HUES6 (cell line): ENCODE data around the gene MBD4.
"Not testable (repeated sequence)": the region's sequence is repeated elsewhere in the genome, so short reads cannot be mapped to it uniquely, and the experiment has no call there.

ENCODE experiments used
- H3K27ac ChIP-seq: 2 replicates; pipeline ENCODE4 v1.7.0; 2013; ENCODE audit warnings: low read depth, mild to moderate bottlenecking, low read length, inconsistent platforms
- H3K27me3 ChIP-seq: 2 replicates; pipeline ENCODE4 v1.6.1; 2013; ENCODE audit warnings: low read length; ENCODE audit not compliant: control insufficient read depth, insufficient read depth
- H3K36me3 ChIP-seq: 2 replicates; pipeline ENCODE4 v1.6.1; 2013; ENCODE audit warnings: low read length; ENCODE audit not compliant: control insufficient read depth, insufficient read depth
- H3K4me1 ChIP-seq: 2 replicates; pipeline ENCODE4 v1.6.1; 2013; ENCODE audit warnings: low read length; ENCODE audit not compliant: control insufficient read depth, insufficient read depth
- H3K4me3 ChIP-seq: 2 replicates; pipeline ENCODE4 v1.5.1; 2013; ENCODE audit warnings: low read depth, low read length
- H3K9ac ChIP-seq: one replicate; pipeline ENCODE4 v1.6.1; 2013; ENCODE audit warnings: mild to moderate bottlenecking, low read length
- H3K9me3 ChIP-seq: 2 replicates; pipeline ENCODE4 v1.6.1; 2013; ENCODE audit warnings: low read depth, low read length; ENCODE audit not compliant: control insufficient read depth, insufficient read depth

MBD4 gene

DNA sequence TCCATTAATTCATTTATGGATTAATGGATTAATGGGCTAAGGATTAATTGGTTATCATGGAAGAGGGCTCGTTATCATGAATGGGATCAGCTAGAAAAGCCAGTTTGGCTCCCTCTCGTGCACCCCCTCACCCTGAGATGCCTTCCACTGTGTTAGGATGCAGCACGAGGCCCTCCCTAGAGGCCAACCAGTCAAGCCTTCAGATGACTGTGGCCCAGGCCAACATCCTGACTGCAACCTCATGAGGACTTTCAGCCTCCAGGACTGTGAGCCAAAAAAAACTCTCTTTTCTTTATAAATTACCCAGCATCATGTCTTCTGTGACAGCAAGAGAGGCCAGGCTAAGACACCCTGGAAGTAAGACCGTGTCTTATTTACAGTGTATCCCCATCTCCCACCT lies 20.3 kb downstream of the MBD4 start:
- Histone ChIP-seq H3K27me3 (no peaks in the 10 kb centered on the region), H3K27ac (no peak overlapping the region), H3K9ac (no peak overlapping the region), H3K4me3 (no peak overlapping the region), H3K9me3 (no peaks in the 10 kb centered on the region), H3K4me1 (peaks cover 15% of the 10 kb centered on the region), H3K36me3 (no peaks in the 10 kb centered on the region)

DNA sequence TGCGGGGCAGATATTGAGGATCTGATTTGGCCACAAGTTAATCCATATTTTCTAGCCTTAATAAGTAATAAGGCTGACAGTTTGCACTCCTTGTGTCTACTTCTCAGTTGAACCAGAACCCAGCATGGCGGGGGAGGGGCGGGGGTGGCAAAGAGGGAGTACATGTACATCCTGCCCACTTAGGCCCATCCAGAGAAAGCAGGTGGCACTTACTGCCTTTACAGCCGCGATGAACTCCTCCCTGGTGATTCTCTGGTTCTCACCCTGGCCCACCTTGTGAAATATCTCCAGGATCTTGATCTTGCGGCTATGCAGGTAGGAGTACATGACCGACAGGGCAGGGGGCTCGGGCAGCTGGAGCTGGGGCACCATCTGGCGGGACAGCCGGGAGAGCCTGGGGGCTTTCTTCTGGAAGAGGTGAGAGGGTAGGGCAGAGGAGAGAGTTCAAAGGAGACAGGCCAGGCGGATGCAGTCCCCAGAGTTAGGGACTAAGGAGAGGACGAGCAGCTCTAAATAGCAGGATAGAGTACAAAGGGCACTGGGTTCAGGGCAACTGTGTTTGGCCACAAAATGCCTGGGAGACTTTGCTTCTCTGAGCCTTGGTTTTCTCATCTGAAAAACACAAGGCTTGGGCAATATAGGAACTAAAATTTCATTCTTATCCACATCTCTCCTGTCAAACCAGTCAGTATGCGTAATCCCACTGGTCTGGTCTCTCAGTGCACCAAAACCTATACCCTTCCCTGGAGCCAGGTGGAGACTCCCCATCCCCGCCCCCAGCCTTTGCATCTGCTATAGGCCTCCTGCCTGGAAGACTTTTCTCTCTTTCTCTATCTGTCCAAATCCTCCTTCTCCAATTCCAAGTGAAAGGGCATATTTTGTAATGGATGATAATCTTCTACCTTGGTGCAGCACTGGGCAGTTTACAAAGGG lies 21.4 kb downstream of the MBD4 start:
- H3K4me1 ChIP-seq: peaks cover 5% of the 10 kb centered on the region; the same call in 1 of the 2 replicates
- H3K4me3 ChIP-seq: no peak overlapping the region
- no peak overlapping the region for H3K9ac ChIP-seq
- H3K36me3 ChIP-seq: no peaks in the 10 kb centered on the region
- H3K9me3 ChIP-seq: no peaks in the 10 kb centered on the region
- no peak overlapping the region for H3K27ac ChIP-seq
- H3K27me3 ChIP-seq: no peaks in the 10 kb centered on the region

DNA sequence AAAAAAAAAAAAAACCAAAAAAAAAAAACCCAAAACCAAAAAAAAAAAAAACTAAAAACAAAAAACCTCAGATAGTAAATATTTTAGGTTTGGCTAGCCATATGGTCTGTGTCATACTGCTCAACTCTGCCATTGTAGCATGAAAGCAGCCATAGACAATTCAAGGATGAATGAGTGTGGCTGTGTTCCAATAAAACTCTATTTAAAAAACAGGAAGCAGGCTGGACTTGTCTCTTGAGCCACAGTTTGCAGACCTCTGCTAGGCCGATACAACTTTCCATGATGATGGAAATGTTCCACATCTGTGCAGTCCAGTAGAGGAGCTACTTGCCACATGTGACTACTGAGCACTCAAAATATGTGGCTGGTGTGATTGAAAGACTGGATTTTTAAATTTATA lies 22.4 kb downstream of the MBD4 start:
- Histone ChIP-seq H3K9me3 (no peaks in the 10 kb centered on the region), H3K9ac (no peak overlapping the region), H3K4me3 (no peak overlapping the region), H3K27me3 (no peaks in the 10 kb centered on the region), H3K36me3 (no peaks in the 10 kb centered on the region), H3K27ac (no peak overlapping the region), H3K4me1 (peaks cover 5% of the 10 kb centered on the region; the same call in 1 of the 2 replicates)

DNA sequence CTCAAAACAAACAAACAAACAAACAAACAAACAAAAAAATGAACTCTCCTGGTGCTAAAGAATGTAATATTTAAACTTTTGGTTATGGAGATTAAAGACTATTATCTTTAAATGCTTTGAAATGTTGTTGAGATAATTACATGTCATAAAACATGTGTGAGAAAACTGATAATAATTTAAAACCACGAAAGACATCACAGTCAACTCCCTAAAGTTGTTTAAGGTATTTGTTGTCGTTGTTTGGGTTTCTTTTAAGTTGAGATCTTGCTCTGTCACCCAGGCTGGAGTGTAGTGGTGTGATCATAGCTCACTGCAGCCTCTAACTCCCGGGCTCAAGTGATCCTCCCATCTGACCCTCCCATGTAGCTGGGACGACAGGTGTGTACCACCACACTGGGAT lies 23.3 kb downstream of the MBD4 start:
- Histone ChIP-seq H3K36me3 (no peaks in the 10 kb centered on the region), H3K27me3 (no peaks in the 10 kb centered on the region), H3K4me1 (peaks cover 5% of the 10 kb centered on the region; the same call in 1 of the 2 replicates), H3K4me3 (no peak overlapping the region), H3K9ac (no peak overlapping the region), H3K27ac (no peak overlapping the region), H3K9me3 (no peaks in the 10 kb centered on the region)

GRCh38 chr3:129415830-129416229 lies 23.9 kb downstream of the MBD4 start:
- Histone ChIP-seq H3K9ac (no peak overlapping the region), H3K4me1 (peaks cover 5% of the 10 kb centered on the region; the same call in 1 of the 2 replicates), H3K9me3 (no peaks in the 10 kb centered on the region)

DNA sequence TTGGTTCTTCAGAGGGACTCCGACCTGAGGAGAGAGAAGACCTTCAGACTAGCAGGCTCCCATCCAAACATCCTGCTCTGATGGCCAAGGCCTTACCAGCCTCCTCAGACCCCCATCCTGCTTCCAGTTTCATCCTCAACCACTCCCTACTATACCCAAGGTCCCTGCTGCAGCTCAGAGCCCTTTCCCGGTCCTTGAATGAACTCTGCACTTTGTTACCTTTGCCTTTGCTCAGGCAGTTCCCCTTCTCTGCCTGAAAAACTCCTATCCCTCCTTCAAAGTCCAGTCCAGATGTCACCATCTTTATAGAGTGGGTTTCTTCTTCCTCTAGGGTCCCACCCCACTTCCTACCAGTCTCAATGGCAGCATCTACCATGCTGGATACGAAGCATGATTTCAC lies 24.4 kb downstream of the MBD4 start:
- H3K4me1 ChIP-seq: peaks cover 5% of the 10 kb centered on the region; the same call in 1 of the 2 replicates
- H3K27me3 ChIP-seq: no peaks in the 10 kb centered on the region
- no peak overlapping the region for H3K4me3 ChIP-seq
- H3K27ac ChIP-seq: no peak overlapping the region
- no peaks in the 10 kb centered on the region for H3K9me3 ChIP-seq
- no peaks in the 10 kb centered on the region for H3K36me3 ChIP-seq
- no peak overlapping the region for H3K9ac ChIP-seq

More at GRCh38 chr3:129415830-129416229, 23.9 kb downstream of the MBD4 start:
- no peaks in the 10 kb centered on the region for H3K27me3 ChIP-seq
- no peaks in the 10 kb centered on the region for H3K36me3 ChIP-seq
- no peak overlapping the region for H3K4me3 ChIP-seq
- no peak overlapping the region for H3K27ac ChIP-seq

DNA sequence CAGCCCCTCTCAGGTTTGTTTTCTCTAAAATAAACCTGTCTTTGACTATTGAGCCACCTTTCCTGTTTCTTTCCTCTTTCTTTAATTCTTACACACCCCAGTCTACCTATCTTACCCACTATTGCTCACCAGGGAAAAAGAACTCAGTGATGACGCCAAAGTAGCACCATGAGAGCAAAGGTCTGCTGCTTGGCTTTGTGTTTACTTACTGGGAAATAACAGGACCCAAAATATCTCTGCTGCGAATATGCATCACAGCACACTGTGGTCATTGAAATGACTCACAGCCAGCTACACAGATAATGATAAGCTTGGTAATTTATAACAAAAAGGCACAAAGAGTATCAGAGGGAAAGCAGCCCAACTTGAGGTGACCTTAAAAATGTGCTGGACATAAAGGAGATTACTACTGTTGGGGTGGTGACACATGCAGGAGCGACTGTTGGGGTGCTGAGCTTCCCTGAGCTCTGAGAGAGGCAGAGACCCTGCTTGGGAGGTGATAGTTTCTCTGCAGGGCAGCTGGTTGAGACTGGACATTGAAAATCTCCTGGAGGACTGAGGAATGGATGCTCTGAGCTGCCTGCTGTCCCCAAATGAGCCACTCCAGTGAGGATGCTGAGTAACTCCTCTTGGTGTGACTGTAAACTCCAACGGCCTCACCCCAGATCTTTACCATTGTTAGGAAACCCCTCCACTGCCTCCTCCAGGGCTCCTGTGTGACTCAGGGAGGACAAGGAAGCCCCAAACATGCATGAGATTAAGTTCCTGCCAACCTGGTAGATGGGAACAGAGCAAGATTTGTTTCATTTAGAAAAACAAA lies 25.9 kb downstream of the MBD4 start:
- H3K36me3 ChIP-seq: no peaks in the 10 kb centered on the region
- H3K9ac ChIP-seq: no peak overlapping the region
- no peak overlapping the region for H3K4me3 ChIP-seq
- H3K9me3 ChIP-seq: no peaks in the 10 kb centered on the region
- no peak overlapping the region for H3K27ac ChIP-seq
- peaks cover 5% of the 10 kb centered on the region; the same call in 1 of the 2 replicates for H3K4me1 ChIP-seq
- H3K27me3 ChIP-seq: no peaks in the 10 kb centered on the region

DNA sequence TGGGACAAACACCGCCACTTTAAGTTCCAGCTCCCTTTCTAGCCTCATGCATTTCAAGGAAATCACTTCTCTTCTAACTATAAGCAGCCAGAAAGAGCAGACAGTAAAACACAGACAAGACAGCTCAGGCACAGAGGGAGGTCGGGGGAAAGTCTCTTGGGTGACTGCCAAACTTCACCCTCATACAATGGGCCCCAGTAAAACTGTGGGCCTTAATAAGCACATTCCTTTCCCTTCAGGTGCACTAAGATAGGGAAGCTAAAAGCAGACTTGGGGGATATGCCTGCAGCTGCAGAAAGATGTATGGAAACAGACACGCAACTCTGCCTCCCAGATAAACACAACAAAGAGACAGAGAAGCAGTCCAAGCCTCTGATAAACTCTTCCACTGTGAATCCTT lies 26.5 kb downstream of the MBD4 start:
- H3K27ac ChIP-seq, H3K9me3 ChIP-seq, H3K27me3 ChIP-seq, H3K9ac ChIP-seq, H3K36me3 ChIP-seq, H3K4me1 ChIP-seq, H3K4me3 ChIP-seq: not testable (repeated sequence)

DNA sequence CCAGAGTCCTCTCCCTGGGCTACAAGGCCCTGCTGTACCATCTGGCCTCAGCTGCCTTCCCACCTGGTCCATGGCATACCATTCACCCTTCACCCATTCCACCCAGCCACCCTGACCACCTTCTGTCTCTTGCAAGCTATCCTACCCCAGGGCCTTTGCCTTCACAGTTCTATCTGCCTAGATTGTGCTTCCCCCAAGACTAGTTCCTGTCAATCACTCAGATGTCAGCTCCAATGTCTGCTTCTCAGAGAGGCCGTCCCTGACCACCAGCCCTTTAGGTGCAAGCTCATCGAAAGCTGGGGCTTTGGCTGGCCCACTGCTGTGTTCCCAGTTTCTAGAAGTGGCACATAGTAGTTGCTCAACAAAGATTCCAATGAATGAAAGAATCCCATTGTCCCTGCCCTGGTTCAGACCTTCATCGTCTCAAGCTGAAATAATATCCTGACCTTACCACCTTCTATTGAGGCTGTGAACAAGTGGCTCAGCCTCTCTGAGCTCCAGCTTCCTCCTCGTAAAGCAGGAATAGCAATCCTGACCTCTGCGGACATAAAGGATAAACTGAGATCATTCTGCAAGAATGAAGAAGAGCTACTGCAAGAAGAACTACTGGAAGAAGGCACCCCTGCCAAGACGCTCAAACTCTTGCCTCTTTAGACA lies 27.1 kb downstream of the MBD4 start:
- Histone ChIP-seq H3K36me3 (no peaks in the 10 kb centered on the region), H3K27me3 (no peaks in the 10 kb centered on the region), H3K4me3 (no peak overlapping the region), H3K27ac (no peak overlapping the region), H3K9me3 (no peaks in the 10 kb centered on the region), H3K9ac (no peak overlapping the region), H3K4me1 (no peaks in the 10 kb centered on the region; the same call in 1 of the 2 replicates)

GRCh38 chr3:129410971-129411370 lies 28.8 kb downstream of the MBD4 start:
- no peaks in the 10 kb centered on the region for H3K9me3 ChIP-seq
- H3K4me3 ChIP-seq: no peak overlapping the region
- no peaks in the 10 kb centered on the region for H3K36me3 ChIP-seq

More at GRCh38 chr3:129410971-129411370, 28.8 kb downstream of the MBD4 start:
- Histone ChIP-seq H3K4me1 (no peaks in the 10 kb centered on the region; the same call in 1 of the 2 replicates), H3K27ac (no peak overlapping the region), H3K9ac (no peak overlapping the region), H3K27me3 (no peaks in the 10 kb centered on the region)
